GM13976 (cell line): ENCODE results near the gene GDF10.

ENCODE experiments used
- DNase-seq: peaks from one replicate; pipeline ENCODE4 v3.0.0; 2012; ENCODE audit warnings: low spot score
- CTCF ChIP-seq: IDR thresholded peaks from 2 replicates; pipeline ENCODE4 v1.5.1; 2012; ENCODE audit warnings: borderline replicate concordance, mild to moderate bottlenecking; ENCODE audit not compliant: insufficient read depth; ENCODE audit errors: extremely low read depth, missing control alignments, control extremely low read depth
- in situ Hi-C: fragments of 300-500 bp; cut with MboI; formaldehyde crosslinking; loops from one replicate; pipeline ENCODE4 v1.12.0; 2022; ENCODE audit warnings: low sequenced_read_pairs, mixed read lengths, inconsistent platforms; ENCODE audit not compliant: unreplicated experiment

Gene GDF10

DNA sequence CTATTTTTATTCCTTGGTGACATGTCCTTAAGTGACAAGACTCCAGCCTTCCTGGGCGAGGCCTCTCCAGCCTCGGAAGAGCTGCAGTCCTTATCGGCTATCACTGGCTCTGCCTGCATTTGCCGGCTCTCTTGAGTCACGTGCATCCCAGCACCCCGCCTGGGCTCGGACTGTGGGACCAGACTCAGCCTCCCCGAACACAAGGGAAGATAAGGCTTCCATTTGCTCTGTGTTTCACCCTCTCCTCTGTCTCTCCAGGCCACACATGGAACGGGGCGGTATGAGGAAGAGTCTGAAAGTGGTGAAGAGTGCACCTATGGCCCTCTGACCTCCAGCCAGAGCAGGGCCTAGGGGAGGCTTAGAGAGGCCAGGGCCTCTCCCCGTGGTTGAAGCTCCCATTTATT is 26.9 kb downstream of the GDF10 start:
- DNase-seq, result no peak
- in situ Hi-C loops, result no loop called here
- no peak for TF ChIP-seq CTCF

GRCh38 chr10:47329855-47330254 is 29.9 kb downstream of the GDF10 start:
- no peak for DNase-seq
- in situ Hi-C loops, result no loop called here
- TF ChIP-seq CTCF, result no peak

- no peak for TF ChIP-seq CTCF
- in situ Hi-C loops, result no loop called here
- DNase-seq, result no peak
These were observed 30.4 kb downstream of the GDF10 start for GRCh38 chr10:47330366-47330765.

DNA sequence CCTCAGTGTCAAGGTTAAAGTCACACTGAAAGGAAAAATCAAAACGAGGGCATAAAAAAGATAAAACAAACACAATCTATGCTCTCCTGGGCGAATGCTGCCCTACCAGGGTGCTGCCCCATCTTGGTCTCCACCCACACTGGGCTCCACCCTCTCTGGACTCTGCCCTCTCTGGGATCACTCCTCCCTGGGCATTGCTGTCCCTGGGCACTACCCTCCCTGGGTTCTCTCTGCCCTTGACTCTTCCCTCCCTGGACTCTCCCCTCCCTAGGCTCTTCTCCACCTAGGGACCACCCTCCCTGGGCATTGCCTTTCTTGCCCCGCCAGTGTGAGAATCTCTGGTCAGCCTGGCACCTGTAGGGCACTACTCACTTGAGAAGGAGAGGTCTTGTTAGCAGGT is 30.8 kb downstream of the GDF10 start:
- DNase-seq, result no peak
- in situ Hi-C loops, result no loop called here
- TF ChIP-seq CTCF, result no peak

GRCh38 chr10:47331491-47331890 is 31.5 kb downstream of the GDF10 start:
- in situ Hi-C loops, result no loop called here
- no peak for TF ChIP-seq CTCF
- DNase-seq, result no peak

GRCh38 chr10:47331954-47332353 is 32.0 kb downstream of the GDF10 start:
- DNase-seq, result no peak
- no peak for TF ChIP-seq CTCF
- in situ Hi-C loops, result no loop called here

DNA sequence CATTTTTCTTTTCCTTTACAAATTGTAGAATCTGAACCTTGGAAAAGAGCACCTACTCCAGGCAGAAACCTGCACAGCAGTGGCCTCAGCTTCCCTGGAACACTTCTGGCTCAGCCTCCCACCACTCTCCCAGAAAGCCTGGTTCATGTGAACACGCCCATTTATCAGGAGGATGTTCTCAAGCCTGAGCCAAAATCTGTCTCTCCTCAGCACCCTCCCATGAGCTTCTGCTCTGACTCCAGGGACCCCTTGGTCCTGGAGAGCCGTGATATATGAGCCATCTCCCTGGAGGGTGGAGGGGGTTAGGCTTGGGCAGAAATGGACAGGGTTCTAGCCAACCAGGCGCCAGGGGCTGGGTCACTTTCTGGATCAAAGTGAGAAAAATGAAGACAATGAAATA is 32.4 kb downstream of the GDF10 start:
- in situ Hi-C loops, result no loop called here
- no peak for TF ChIP-seq CTCF
- DNase-seq, result no peak
